OCI-M1 (cell line): ENCODE measurements around the gene ELFN1.

Experiments
- DNase-seq: peaks from one replicate; lab custom pipeline; 2025; lab: John Stamatoyannopoulos, UW

Gene ELFN1

GRCh38 chr7:1725766-1726630, 55.9 kb downstream of the ELFN1 start:
- DNase-seq: no peak

- no peak for DNase-seq
Measured at GRCh38 chr7:1727079-1727478, 57.0 kb downstream of the ELFN1 start.

- DNase-seq: no peak
Measured at GRCh38 chr7:1727812-1728570, 57.9 kb downstream of the ELFN1 start.

- DNase-seq: no peak
Measured at GRCh38 chr7:1729183-1729582, 59.1 kb downstream of the ELFN1 start.

- no peak for DNase-seq
Measured at GRCh38 chr7:1729773-1730172, 59.7 kb downstream of the ELFN1 start.

- DNase-seq: no peak
Measured at GRCh38 chr7:1732072-1732471, 62.0 kb downstream of the ELFN1 start.

- DNase-seq: no peak
Measured at GRCh38 chr7:1732645-1733044, 62.6 kb downstream of the ELFN1 start.

GRCh38 chr7:1733206-1733907, 63.3 kb downstream of the ELFN1 start:
- DNase-seq: no peak

GRCh38 chr7:1733908-1734730, 64.0 kb downstream of the ELFN1 start:
- no peak for DNase-seq

- no peak for DNase-seq
Measured at GRCh38 chr7:1735262-1735661, 65.2 kb downstream of the ELFN1 start.

GRCh38 chr7:1735806-1736483, 65.9 kb downstream of the ELFN1 start:
- DNase-seq: no peak

GRCh38 chr7:1736484-1736817, 66.4 kb downstream of the ELFN1 start:
- DNase-seq: no peak

GRCh38 chr7:1736830-1737229, 66.8 kb downstream of the ELFN1 start:
- no peak for DNase-seq

GRCh38 chr7:1737523-1737922, 67.4 kb downstream of the ELFN1 start:
- DNase-seq: no peak

GRCh38 chr7:1737956-1738355, 67.9 kb downstream of the ELFN1 start:
- no peak for DNase-seq

- no peak for DNase-seq
Measured at GRCh38 chr7:1738511-1738910, 68.4 kb downstream of the ELFN1 start.

GRCh38 chr7:1738956-1739355, 68.9 kb downstream of the ELFN1 start:
- DNase-seq: no peak

- no peak for DNase-seq
Measured at GRCh38 chr7:1739593-1739992, 69.5 kb downstream of the ELFN1 start.

- DNase-seq: no peak
Measured at GRCh38 chr7:1740214-1740613, 70.1 kb downstream of the ELFN1 start.

GRCh38 chr7:1741246-1741645, 71.2 kb downstream of the ELFN1 start:
- DNase-seq: no peak
